Fibroblast of villous mesenchyme (primary cell): ENCODE results near the gene OSGIN1. TPM values are rescaled to one million over a fixed set of nuclear protein-coding genes. Genes with fewer than 3 reads are reported as not detected.

Experiments used
- DNase-seq: peaks from one replicate; pipeline ENCODE4 v3.0.0-alpha.2; 2010; ENCODE audit warnings: low read depth
- H3K4me3 ChIP-seq: 2 replicates; pipeline ENCODE4 v1.5.1; 2011; ENCODE audit warnings: low read depth, mild to moderate bottlenecking, low read length
- CTCF ChIP-seq: IDR thresholded peaks from 2 replicates; pipeline ENCODE4 v1.5.1; 2012; ENCODE audit warnings: low read depth, mild to moderate bottlenecking, low read length; ENCODE audit not compliant: insufficient read depth
- total RNA-seq: library from RNA; depleted of rRNA; stranded (reverse); fragments of >200 nt; gene quantifications from 2 replicates; pipeline ENCODE4 v1.2.3, GENCODE V29; 2012

Gene OSGIN1
- total RNA-seq, 1 donor = 6.5 TPM

- no peak for DNase-seq
- H3K4me3 ChIP-seq = no peak overlapping the region
- no peak for TF ChIP-seq CTCF
Observed at GRCh38 chr16:83932304-83932703, 20.7 kb upstream of the OSGIN1 start.

GRCh38 chr16:83932955-83933673 is 19.9 kb upstream of the OSGIN1 start:
- H3K4me3 ChIP-seq = no peak overlapping the region
- peak; percentile 30 for DNase-seq
- no peak for TF ChIP-seq CTCF

GRCh38 chr16:83933885-83934683 is 19.0 kb upstream of the OSGIN1 start:
- DNase-seq = peak; percentile 52
- no peak for TF ChIP-seq CTCF
- H3K4me3 ChIP-seq = no peak overlapping the region

GRCh38 chr16:83934684-83934977 is 18.4 kb upstream of the OSGIN1 start:
- no peak overlapping the region for H3K4me3 ChIP-seq
- no peak for DNase-seq
- TF ChIP-seq CTCF = no peak

- DNase-seq = no peak
- H3K4me3 ChIP-seq = no peak overlapping the region
- no peak for TF ChIP-seq CTCF
Observed at GRCh38 chr16:83935005-83935857, 17.8 kb upstream of the OSGIN1 start.

- no peak for DNase-seq
- no peak overlapping the region for H3K4me3 ChIP-seq
- TF ChIP-seq CTCF = no peak
Observed at GRCh38 chr16:83935858-83936255, 17.2 kb upstream of the OSGIN1 start.
